ENCODE results near the gene USP49. TPM values are rescaled to one million over a fixed set of nuclear protein-coding genes. Genes with fewer than 3 reads are reported as not detected.

The USP49 gene
- total and polyA plus RNA-seq, 10 of the 15 experiments (the other 5 are each of a cell fraction or from before 2014, with no cell fraction given): 1.0 to 7.7 (median 4.3) TPM

GRCh38 chr6:41894366-41895299 lies 542 bp downstream of the USP49 start:
- CTCF ChIA-PET: interaction anchor here (0.7 to 4.9 kb wide), 4 partner anchors 26 to 149 kb away, joined by 3 to 31 read pairs (median 12); partner anchors contain the start of genes BYSL and MED20
- peak; percentile 55 for ATAC-seq
- H3K9ac ChIP-seq (ENCODE audit: control insufficient read depth, insufficient read depth, low read length): peak overlapping the region; percentile 78
- RAD21 ChIA-PET (ENCODE audit: unreplicated experiment): interaction anchor here (1.0 to 2.2 kb wide), 4 partner anchors 26 to 148 kb away, joined by 3 to 10 read pairs (median 8); partner anchors contain the start of genes BYSL, MED20 and TOMM6
- DNase-seq (ENCODE audit: low read depth, low spot score): no peak
- no peaks in the 10 kb centered on the region for H4K20me1 ChIP-seq (ENCODE audit: control insufficient read depth, insufficient read depth)
- peak overlapping the region; percentile 89 for H3K4me3 ChIP-seq
- FAIRE-seq: no peak
- in situ Hi-C loops (cut with MboI) (no loop called here), intact Hi-C loops (cut with micrococcal nuclease; ENCODE audit: unreplicated experiment) (loop anchor here (1.0 to 5.0 kb wide), 3 partner anchors 27 to 107 kb away; partner anchors contain the start of genes BYSL, CCND3, MED20 and TOMM6)
- no TSS peak for BruUV-seq (replicated peaks)
- no peaks in the 10 kb centered on the region for H3K36me3 ChIP-seq (ENCODE audit: control insufficient read depth in 2 of 2, insufficient read depth in 2 of 2, low read length in 1 of 2)
- H2AFZ ChIP-seq (ENCODE audit: control insufficient read depth, low read depth, low read length): peak overlapping the region; percentile 85
- no peaks in the 10 kb centered on the region for H3K9me3 ChIP-seq (replicated peaks; ENCODE audit: control insufficient read depth, insufficient read depth, low read length)
- SMC1A ChIA-PET (ENCODE audit: uncharacterized antibody, unreplicated experiment): interaction anchor here (1.5 to 2.2 kb wide), 4 partner anchors 27 to 150 kb away, joined by 3 to 15 read pairs (median 10); partner anchors contain the start of genes BYSL and MED20
- peaks cover 2% of the 10 kb centered on the region; the same call in 1 of the 2 replicates for H3K79me2 ChIP-seq (ENCODE audit: control insufficient read depth, insufficient read depth, low read length)
- H3K27ac ChIP-seq (ENCODE audit: control insufficient read depth, insufficient read depth): no peak overlapping the region; the same call in 1 of the 2 replicates
- H3K27me3 ChIP-seq (replicated peaks in 1 of 2; ENCODE audit: control insufficient read depth in 2 of 2, insufficient read depth in 2 of 2, low read length in 1 of 2): no peaks in the 10 kb centered on the region
- H3K4me1 ChIP-seq (ENCODE audit: control insufficient read depth, insufficient read depth, low read length): peaks cover 6% of the 10 kb centered on the region; the same call in 1 of the 2 replicates
- POLR2A ChIA-PET: interaction anchor here (0.6 to 1.8 kb wide), 5 partner anchors 11 to 851 kb away, joined by 3 to 9 read pairs (median 4); partner anchors contain the start of gene TBCC
- H3K4me2 ChIP-seq (ENCODE audit: control insufficient read depth, insufficient read depth): peak overlapping the region; percentile 100
- WGBS (ENCODE audit: insufficient coverage, insufficient replicate concordance, low lambda C conversion rate, missing lambda C conversion rate): 5% methylated on average over 26 of the region's 56 CpGs
- no peak for TF ChIP-seq NFXL1 (IDR thresholded peaks at IDR 0.05; ENCODE audit: borderline replicate concordance)
- TF ChIP-seq JUNB (IDR thresholded peaks at IDR 0.05): no peak
- no peak for TF ChIP-seq SMARCA5 (IDR thresholded peaks at IDR 0.05)
- TF ChIP-seq, protein P1, sequence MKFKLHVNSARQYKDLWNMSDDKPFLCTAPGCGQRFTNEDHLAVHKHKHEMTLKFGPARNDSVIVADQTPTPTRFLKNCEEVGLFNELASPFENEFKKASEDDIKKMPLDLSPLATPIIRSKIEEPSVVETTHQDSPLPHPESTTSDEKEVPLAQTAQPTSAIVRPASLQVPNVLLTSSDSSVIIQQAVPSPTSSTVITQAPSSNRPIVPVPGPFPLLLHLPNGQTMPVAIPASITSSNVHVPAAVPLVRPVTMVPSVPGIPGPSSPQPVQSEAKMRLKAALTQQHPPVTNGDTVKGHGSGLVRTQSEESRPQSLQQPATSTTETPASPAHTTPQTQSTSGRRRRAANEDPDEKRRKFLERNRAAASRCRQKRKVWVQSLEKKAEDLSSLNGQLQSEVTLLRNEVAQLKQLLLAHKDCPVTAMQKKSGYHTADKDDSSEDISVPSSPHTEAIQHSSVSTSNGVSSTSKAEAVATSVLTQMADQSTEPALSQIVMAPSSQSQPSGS (IDR thresholded peaks at IDR 0.05; ENCODE audit: low read length): no peak
- TF ChIP-seq, protein P2, sequence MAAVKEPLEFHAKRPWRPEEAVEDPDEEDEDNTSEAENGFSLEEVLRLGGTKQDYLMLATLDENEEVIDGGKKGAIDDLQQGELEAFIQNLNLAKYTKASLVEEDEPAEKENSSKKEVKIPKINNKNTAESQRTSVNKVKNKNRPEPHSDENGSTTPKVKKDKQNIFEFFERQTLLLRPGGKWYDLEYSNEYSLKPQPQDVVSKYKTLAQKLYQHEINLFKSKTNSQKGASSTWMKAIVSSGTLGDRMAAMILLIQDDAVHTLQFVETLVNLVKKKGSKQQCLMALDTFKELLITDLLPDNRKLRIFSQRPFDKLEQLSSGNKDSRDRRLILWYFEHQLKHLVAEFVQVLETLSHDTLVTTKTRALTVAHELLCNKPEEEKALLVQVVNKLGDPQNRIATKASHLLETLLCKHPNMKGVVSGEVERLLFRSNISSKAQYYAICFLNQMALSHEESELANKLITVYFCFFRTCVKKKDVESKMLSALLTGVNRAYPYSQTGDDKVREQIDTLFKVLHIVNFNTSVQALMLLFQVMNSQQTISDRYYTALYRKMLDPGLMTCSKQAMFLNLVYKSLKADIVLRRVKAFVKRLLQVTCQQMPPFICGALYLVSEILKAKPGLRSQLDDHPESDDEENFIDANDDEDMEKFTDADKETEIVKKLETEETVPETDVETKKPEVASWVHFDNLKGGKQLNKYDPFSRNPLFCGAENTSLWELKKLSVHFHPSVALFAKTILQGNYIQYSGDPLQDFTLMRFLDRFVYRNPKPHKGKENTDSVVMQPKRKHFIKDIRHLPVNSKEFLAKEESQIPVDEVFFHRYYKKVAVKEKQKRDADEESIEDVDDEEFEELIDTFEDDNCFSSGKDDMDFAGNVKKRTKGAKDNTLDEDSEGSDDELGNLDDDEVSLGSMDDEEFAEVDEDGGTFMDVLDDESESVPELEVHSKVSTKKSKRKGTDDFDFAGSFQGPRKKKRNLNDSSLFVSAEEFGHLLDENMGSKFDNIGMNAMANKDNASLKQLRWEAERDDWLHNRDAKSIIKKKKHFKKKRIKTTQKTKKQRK (IDR thresholded peaks at IDR 0.05; ENCODE audit: low read depth, low read length): no peak
- TF ChIP-seq EP300 (IDR thresholded peaks at IDR 0.05; ENCODE audit: borderline replicate concordance in 1 of 2, control insufficient read depth in 1 of 2, low read depth in 2 of 2, low read length in 2 of 2): no peak
- no peak for TF ChIP-seq CBX5 (IDR thresholded peaks at IDR 0.05; ENCODE audit: low read depth)
- no peak for TF ChIP-seq HCFC1 (IDR thresholded peaks at IDR 0.05; ENCODE audit: low read length)
- TF ChIP-seq CHD4 (IDR thresholded peaks at IDR 0.05): no peak
- no peak for TF ChIP-seq BMI1 (IDR thresholded peaks at IDR 0.05; ENCODE audit: borderline replicate concordance)
- TF ChIP-seq HDGF (IDR thresholded peaks at IDR 0.05): peak; percentile 56; the same call in 1 of the 2 replicates
- TF ChIP-seq, protein P3, sequence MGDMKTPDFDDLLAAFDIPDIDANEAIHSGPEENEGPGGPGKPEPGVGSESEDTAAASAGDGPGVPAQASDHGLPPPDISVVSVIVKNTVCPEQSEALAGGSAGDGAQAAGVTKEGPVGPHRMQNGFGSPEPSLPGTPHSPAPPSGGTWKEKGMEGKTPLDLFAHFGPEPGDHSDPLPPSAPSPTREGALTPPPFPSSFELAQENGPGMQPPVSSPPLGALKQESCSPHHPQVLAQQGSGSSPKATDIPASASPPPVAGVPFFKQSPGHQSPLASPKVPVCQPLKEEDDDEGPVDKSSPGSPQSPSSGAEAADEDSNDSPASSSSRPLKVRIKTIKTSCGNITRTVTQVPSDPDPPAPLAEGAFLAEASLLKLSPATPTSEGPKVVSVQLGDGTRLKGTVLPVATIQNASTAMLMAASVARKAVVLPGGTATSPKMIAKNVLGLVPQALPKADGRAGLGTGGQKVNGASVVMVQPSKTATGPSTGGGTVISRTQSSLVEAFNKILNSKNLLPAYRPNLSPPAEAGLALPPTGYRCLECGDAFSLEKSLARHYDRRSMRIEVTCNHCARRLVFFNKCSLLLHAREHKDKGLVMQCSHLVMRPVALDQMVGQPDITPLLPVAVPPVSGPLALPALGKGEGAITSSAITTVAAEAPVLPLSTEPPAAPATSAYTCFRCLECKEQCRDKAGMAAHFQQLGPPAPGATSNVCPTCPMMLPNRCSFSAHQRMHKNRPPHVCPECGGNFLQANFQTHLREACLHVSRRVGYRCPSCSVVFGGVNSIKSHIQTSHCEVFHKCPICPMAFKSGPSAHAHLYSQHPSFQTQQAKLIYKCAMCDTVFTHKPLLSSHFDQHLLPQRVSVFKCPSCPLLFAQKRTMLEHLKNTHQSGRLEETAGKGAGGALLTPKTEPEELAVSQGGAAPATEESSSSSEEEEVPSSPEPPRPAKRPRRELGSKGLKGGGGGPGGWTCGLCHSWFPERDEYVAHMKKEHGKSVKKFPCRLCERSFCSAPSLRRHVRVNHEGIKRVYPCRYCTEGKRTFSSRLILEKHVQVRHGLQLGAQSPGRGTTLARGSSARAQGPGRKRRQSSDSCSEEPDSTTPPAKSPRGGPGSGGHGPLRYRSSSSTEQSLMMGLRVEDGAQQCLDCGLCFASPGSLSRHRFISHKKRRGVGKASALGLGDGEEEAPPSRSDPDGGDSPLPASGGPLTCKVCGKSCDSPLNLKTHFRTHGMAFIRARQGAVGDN (IDR thresholded peaks at IDR 0.05): no peak
- TF ChIP-seq BHLHE40 (IDR thresholded peaks at IDR 0.05; ENCODE audit: borderline replicate concordance in 1 of 2, low read depth in 2 of 2, low read length in 1 of 2): no peak

All from GM12878 (cell line).